ENCODE measurements around the gene TUBGCP3. TPM values are rescaled to one million over a fixed set of nuclear protein-coding genes. Genes with fewer than 3 reads are reported as not detected.
A peak's percentile ranks its signal among the peaks of the same experiment; 100 is the strongest.

Gene TUBGCP3
- total RNA-seq, 1 experiment from 2014 or later: 47.4 TPM

DNA sequence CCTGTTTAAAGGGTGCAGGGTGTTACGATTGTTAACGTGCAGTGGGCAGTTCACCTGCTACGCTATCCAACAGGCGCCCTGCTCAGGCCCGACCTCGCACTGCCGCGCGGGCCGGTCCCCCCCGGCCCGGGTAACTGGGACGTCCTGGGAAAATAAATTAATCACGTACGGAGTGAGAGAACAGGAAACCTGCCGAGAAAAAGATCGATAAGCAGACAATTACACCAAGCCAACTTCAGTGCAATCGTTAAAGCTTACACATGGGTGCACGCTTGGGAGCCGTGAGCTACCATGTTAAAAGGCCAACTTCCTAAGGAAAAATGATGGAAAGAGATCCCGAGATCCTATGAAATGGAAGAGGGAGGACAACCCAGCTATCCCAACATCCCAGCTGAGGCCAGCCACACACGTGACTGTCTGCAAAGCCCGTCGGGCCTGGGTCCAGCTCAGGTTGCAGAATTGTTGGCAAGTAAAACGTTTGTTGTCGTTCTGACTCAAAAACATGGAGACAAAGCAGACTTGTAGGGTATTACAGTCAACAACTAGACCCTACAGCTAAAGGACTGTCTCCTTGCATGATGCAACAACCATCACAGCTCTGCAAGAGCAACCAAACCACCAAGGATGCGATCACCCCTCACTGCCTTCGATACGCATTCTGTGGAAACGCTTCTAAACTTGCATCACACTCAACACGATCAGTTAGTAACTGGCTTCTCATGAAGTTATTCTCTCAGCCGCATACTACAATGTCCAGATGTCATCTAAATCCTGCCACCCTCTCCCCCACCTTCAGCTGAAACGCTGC, 741 bp upstream of the TUBGCP3 start:
- TF ChIP-seq, protein P1, sequence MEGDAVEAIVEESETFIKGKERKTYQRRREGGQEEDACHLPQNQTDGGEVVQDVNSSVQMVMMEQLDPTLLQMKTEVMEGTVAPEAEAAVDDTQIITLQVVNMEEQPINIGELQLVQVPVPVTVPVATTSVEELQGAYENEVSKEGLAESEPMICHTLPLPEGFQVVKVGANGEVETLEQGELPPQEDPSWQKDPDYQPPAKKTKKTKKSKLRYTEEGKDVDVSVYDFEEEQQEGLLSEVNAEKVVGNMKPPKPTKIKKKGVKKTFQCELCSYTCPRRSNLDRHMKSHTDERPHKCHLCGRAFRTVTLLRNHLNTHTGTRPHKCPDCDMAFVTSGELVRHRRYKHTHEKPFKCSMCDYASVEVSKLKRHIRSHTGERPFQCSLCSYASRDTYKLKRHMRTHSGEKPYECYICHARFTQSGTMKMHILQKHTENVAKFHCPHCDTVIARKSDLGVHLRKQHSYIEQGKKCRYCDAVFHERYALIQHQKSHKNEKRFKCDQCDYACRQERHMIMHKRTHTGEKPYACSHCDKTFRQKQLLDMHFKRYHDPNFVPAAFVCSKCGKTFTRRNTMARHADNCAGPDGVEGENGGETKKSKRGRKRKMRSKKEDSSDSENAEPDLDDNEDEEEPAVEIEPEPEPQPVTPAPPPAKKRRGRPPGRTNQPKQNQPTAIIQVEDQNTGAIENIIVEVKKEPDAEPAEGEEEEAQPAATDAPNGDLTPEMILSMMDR (conservative IDR thresholded peaks at IDR 0.05): no peak
- TF ChIP-seq EZH2 (IDR thresholded peaks at IDR 0.05; ENCODE audit: low read depth): no peak
- BruUV-seq (replicated peaks): TSS peak; percentile 83
- POLR2A ChIA-PET (ENCODE audit: unreplicated experiment): interaction anchor here (0.7 kb wide), 1 partner anchor 208 kb away, joined by 3 read pairs; no protein-coding TSS in a partner anchor

DNA sequence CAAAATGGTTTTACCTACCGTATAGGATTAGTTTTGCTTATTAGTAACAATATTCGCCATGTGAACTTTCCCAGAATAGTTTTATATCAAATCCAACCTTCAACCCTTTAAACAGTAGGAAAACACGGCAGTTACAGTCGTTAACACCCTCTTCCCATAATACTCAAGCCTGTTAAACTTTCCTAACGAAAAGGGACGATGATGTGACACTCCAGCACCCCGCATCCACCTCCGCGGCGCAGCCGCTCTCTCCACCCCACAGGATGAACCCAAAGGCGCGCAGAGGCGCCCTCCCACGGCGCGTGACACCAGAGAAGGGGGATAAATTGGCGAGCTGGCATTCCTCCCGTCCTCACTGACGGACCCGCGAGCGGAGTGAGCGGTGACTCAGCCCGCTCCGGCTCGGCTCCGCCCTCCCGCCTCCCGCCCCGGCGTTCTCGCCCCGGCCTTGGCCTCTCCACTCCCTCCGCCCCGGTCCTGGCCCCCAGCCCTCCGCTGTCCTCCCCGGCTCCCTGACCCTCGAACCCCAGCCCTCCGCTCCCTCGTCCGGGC, 665 bp downstream of the TUBGCP3 start:
- Histone ChIP-seq H3K4me1 (replicated peaks; ENCODE audit: insufficient read depth) (peaks cover 17% of the 10 kb centered on the region), H2AFZ (peak overlapping the region; percentile 91), H3K79me2 (ENCODE audit: low read depth) (peaks cover 60% of the 10 kb centered on the region), H3K4me2 (peak overlapping the region; percentile 87), H3K27me3 (ENCODE audit: insufficient read depth, low read depth) (no peaks in the 10 kb centered on the region), H3K9me2 (ENCODE audit: insufficient read depth) (no peaks in the 10 kb centered on the region), H3K9me3 (ENCODE audit: insufficient read depth, low read depth) (no peaks in the 10 kb centered on the region), H4K20me1 (ENCODE audit: insufficient read depth) (peaks cover 9% of the 10 kb centered on the region), H3K36me3 (ENCODE audit: low read depth) (no peaks in the 10 kb centered on the region), H3K4me3 (peak overlapping the region; percentile 94), H3K27ac (peak overlapping the region; percentile 88), H3F3A (ENCODE audit: insufficient read depth, low read depth) (peaks cover 22% of the 10 kb centered on the region)
- POLR2A ChIA-PET (ENCODE audit: unreplicated experiment): interaction anchor here (0.5 to 0.7 kb wide), 2 partner anchors 48 to 682 kb away, joined by 4 to 23 read pairs; no protein-coding TSS in a partner anchor
- no TSS peak for BruUV-seq (replicated peaks)
- no peak for TF ChIP-seq EZH2 (IDR thresholded peaks at IDR 0.05; ENCODE audit: low read depth)
- TF ChIP-seq, protein P1 (conservative IDR thresholded peaks at IDR 0.05): peak; percentile 25; the same call in 1 of the 2 replicates
- intact Hi-C loops (cut with micrococcal nuclease; ENCODE audit: unreplicated experiment): no loop called here
- peak; percentile 69 to 77 for DNase-seq
- CTCF ChIA-PET: no interaction called here

More for the DNA sequence above, 741 bp upstream of the TUBGCP3 start:
- Histone ChIP-seq H3K36me3 (ENCODE audit: low read depth) (no peaks in the 10 kb centered on the region), H3K27ac (peak overlapping the region; percentile 88), H4K20me1 (ENCODE audit: insufficient read depth) (peaks cover 9% of the 10 kb centered on the region), H3K9me2 (ENCODE audit: insufficient read depth) (no peaks in the 10 kb centered on the region), H3F3A (ENCODE audit: insufficient read depth, low read depth) (peaks cover 22% of the 10 kb centered on the region), H3K27me3 (ENCODE audit: insufficient read depth, low read depth) (no peaks in the 10 kb centered on the region), H2AFZ (peak overlapping the region; percentile 91), H3K4me2 (peak overlapping the region; percentile 87), H3K79me2 (ENCODE audit: low read depth) (peaks cover 46% of the 10 kb centered on the region), H3K9me3 (ENCODE audit: insufficient read depth, low read depth) (no peaks in the 10 kb centered on the region), H3K4me1 (replicated peaks; ENCODE audit: insufficient read depth) (peaks cover 17% of the 10 kb centered on the region), H3K4me3 (peak overlapping the region; percentile 94)
- intact Hi-C loops (cut with micrococcal nuclease; ENCODE audit: unreplicated experiment): no loop called here
- CTCF ChIA-PET: no interaction called here
- DNase-seq: no peak

DNA sequence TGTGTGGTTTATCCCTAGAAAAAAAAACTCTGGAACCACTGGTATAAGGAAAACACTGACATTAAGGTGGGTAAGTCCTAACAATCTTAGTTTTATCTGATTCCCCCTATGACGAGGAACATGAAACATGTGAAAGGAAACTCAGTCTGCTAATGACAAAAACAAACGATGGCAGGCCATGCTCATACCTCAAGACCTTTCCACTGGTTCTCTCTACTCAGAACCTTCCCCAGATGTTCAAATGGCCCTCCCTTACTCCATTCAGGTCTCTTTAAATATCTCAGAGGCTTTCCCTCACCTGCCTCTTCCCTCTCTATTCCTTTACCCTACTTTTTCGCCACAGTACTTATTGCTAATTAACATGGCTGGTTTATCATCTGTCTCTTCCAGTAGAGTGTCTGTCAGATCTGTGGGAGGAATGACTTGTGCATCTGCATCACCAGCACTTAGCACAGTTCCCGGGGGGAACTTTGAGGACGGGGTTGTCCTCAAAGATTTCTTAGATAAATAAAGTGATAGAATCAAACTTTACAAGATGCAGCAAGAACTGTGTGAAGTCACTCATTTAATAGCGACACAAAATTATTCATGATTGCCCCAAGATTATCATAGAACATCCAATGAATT, 1.5 kb downstream of the TUBGCP3 start:
- TF ChIP-seq EZH2 (IDR thresholded peaks at IDR 0.05; ENCODE audit: low read depth): no peak
- TF ChIP-seq, protein P1 (conservative IDR thresholded peaks at IDR 0.05): no peak
- Histone ChIP-seq H4K20me1 (ENCODE audit: insufficient read depth) (peaks cover 9% of the 10 kb centered on the region), H3K36me3 (ENCODE audit: low read depth) (0 out of 2 replicates have a peak, but pooled peaks cover 3% of the 10 kb centered on the region), H3F3A (ENCODE audit: insufficient read depth, low read depth) (peaks cover 22% of the 10 kb centered on the region), H3K9me3 (ENCODE audit: insufficient read depth, low read depth) (no peaks in the 10 kb centered on the region), H3K4me2 (peak overlapping the region; percentile 87), H2AFZ (no peak overlapping the region; the same call in 1 of the 2 replicates), H3K4me3 (peak overlapping the region; percentile 94), H3K27me3 (ENCODE audit: insufficient read depth, low read depth) (no peaks in the 10 kb centered on the region), H3K79me2 (ENCODE audit: low read depth) (peaks cover 68% of the 10 kb centered on the region), H3K4me1 (replicated peaks; ENCODE audit: insufficient read depth) (peaks cover 17% of the 10 kb centered on the region), H3K9me2 (ENCODE audit: insufficient read depth) (no peaks in the 10 kb centered on the region), H3K27ac (peak overlapping the region; percentile 88; the same call in 1 of the 2 replicates)
- intact Hi-C loops (cut with micrococcal nuclease; ENCODE audit: unreplicated experiment): no loop called here
- no peak for DNase-seq
- ChIA-PET CTCF (no interaction called here), POLR2A (ENCODE audit: unreplicated experiment) (no interaction called here)
- BruUV-seq (replicated peaks): no TSS peak

All from PC-9 (cell line).